Activated gamma-delta T cell treated with Interleukin-2 at 50 U/mL for 16 hours (primary cell): Measurements from ENCODE around the gene RGL1.

Experiments used
- DNase-seq: peaks from one replicate; pipeline ENCODE4 v3.0.0-alpha.2; 2020

The RGL1 gene

GRCh38 chr1:183891158-183891856 lies 86.4 kb downstream of the RGL1 start:
- DNase-seq = no peak

- no peak for DNase-seq
Observed at GRCh38 chr1:183892351-183892793, 87.5 kb downstream of the RGL1 start.

- no peak for DNase-seq
Observed at GRCh38 chr1:183893561-183894289, 88.8 kb downstream of the RGL1 start.

GRCh38 chr1:183894290-183894565 lies 89.3 kb downstream of the RGL1 start:
- DNase-seq = no peak

GRCh38 chr1:183896466-183897048 lies 91.6 kb downstream of the RGL1 start:
- DNase-seq = no peak

- DNase-seq = no peak
Observed at GRCh38 chr1:183898001-183898396, 93.1 kb downstream of the RGL1 start.

GRCh38 chr1:183898610-183899009 lies 93.7 kb downstream of the RGL1 start:
- DNase-seq = no peak

GRCh38 chr1:183901748-183902330 lies 96.9 kb downstream of the RGL1 start:
- no peak for DNase-seq

- no peak for DNase-seq
Observed at GRCh38 chr1:183903101-183903500, 98.2 kb downstream of the RGL1 start.

- no peak for DNase-seq
Observed at GRCh38 chr1:183905508-183906113, 100.7 kb downstream of the RGL1 start.

GRCh38 chr1:183907070-183907469 lies 102.2 kb downstream of the RGL1 start:
- DNase-seq = no peak

GRCh38 chr1:183908079-183908478 lies 103.2 kb downstream of the RGL1 start:
- DNase-seq = no peak

- no peak for DNase-seq
Observed at GRCh38 chr1:183909672-183910071, 104.8 kb downstream of the RGL1 start.

- DNase-seq = no peak
Observed at GRCh38 chr1:183910845-183911244, 105.9 kb downstream of the RGL1 start.

GRCh38 chr1:183911285-183911684 lies 106.4 kb downstream of the RGL1 start:
- no peak for DNase-seq

- no peak for DNase-seq
Observed at GRCh38 chr1:183912265-183912886, 107.5 kb downstream of the RGL1 start.

- DNase-seq = no peak
Observed at GRCh38 chr1:183913567-183913993, 108.7 kb downstream of the RGL1 start.

GRCh38 chr1:183914276-183914675 lies 109.4 kb downstream of the RGL1 start:
- no peak for DNase-seq

GRCh38 chr1:183914891-183915290 lies 110.0 kb downstream of the RGL1 start:
- no peak for DNase-seq

GRCh38 chr1:183915625-183916510 lies 110.9 kb downstream of the RGL1 start:
- peak; percentile 68 for DNase-seq

GRCh38 chr1:183916574-183916973 lies 111.7 kb downstream of the RGL1 start:
- DNase-seq = no peak

- no peak for DNase-seq
Observed at GRCh38 chr1:183918589-183918988, 113.7 kb downstream of the RGL1 start.
